Mesothelial cell of epicardium (in vitro differentiated cells): ENCODE data around the gene ARFGEF3. TPM values are rescaled to one million over a fixed set of nuclear protein-coding genes. Genes with fewer than 3 reads are reported as not detected.

Source experiments
- DNase-seq, 2 experiments: peaks; one replicate each; pipeline ENCODE4 v3.0.0; 2021; ENCODE audit warnings: low spot score in 2 of 2; ENCODE audit not compliant: unreplicated experiment in 2 of 2
- H3K27ac Mint-ChIP-seq: 2 replicates; pipeline ENCODE4 v1.8.0; 2021; ENCODE audit warnings: mixed read lengths
- H3K27me3 Mint-ChIP-seq: 2 replicates; pipeline ENCODE4 v1.8.0; 2021; ENCODE audit warnings: low read depth, mixed read lengths
- H3K36me3 Mint-ChIP-seq: 2 replicates; pipeline ENCODE4 v1.8.0; 2021; ENCODE audit warnings: mixed read lengths
- H3K4me1 Mint-ChIP-seq: 2 replicates; pipeline ENCODE4 v1.8.0; 2021; ENCODE audit warnings: mixed read lengths
- H3K4me3 Mint-ChIP-seq: 2 replicates; pipeline ENCODE4 v1.8.0; 2021; ENCODE audit warnings: mild to moderate bottlenecking, moderate library complexity, mixed read lengths
- H3K9me3 Mint-ChIP-seq: 2 replicates; pipeline ENCODE4 v1.8.0; 2021; ENCODE audit warnings: mixed read lengths
- CTCF ChIP-seq: fragments of 200-600 bp; sonication (generic); IDR thresholded peaks from one replicate; pipeline ENCODE4 v1.5.0; 2021; ENCODE audit warnings: antibody characterized with exemption; ENCODE audit not compliant: unreplicated experiment
- total RNA-seq: library from RNA; stranded (reverse); gene quantifications from 3 replicates; pipeline ENCODE4 v1.2.1, GENCODE V29; 2021

The ARFGEF3 gene
- total RNA-seq, 1 donor from 2014 or later: 6.1 TPM

- Mint-ChIP-seq H3K9me3 (peaks cover 18% of the 10 kb centered on the region), H3K36me3 (peaks cover 16% of the 10 kb centered on the region), H3K27ac (no peak overlapping the region), H3K27me3 (no peaks in the 10 kb centered on the region), H3K4me3 (no peak overlapping the region), H3K4me1 (no peaks in the 10 kb centered on the region)
- DNase-seq: no peak
- TF ChIP-seq CTCF: no peak
Measured at GRCh38 chr6:138321934-138322333, 160.2 kb downstream of the ARFGEF3 start.

- Mint-ChIP-seq H3K27me3 (no peaks in the 10 kb centered on the region), H3K27ac (no peak overlapping the region), H3K4me1 (no peaks in the 10 kb centered on the region), H3K4me3 (no peak overlapping the region), H3K9me3 (peaks cover 19% of the 10 kb centered on the region), H3K36me3 (peaks cover 23% of the 10 kb centered on the region)
- DNase-seq: no peak
- TF ChIP-seq CTCF: no peak
Measured at GRCh38 chr6:138323821-138324220, 162.1 kb downstream of the ARFGEF3 start.

- H3K27ac Mint-ChIP-seq: no peak overlapping the region
- H3K4me3 Mint-ChIP-seq: no peak overlapping the region
- no peak for TF ChIP-seq CTCF
- no peak for DNase-seq
- peaks cover 8% of the 10 kb centered on the region for H3K9me3 Mint-ChIP-seq
- no peaks in the 10 kb centered on the region for H3K27me3 Mint-ChIP-seq
- peaks cover 15% of the 10 kb centered on the region for H3K36me3 Mint-ChIP-seq
- H3K4me1 Mint-ChIP-seq: peaks cover 2% of the 10 kb centered on the region
Measured at GRCh38 chr6:138328210-138328609, 166.5 kb downstream of the ARFGEF3 start.

GRCh38 chr6:138330763-138331162, 169.0 kb downstream of the ARFGEF3 start:
- Mint-ChIP-seq H3K9me3 (peaks cover 8% of the 10 kb centered on the region), H3K36me3 (peaks cover 22% of the 10 kb centered on the region), H3K4me1 (peaks cover 2% of the 10 kb centered on the region), H3K4me3 (no peak overlapping the region), H3K27me3 (no peaks in the 10 kb centered on the region), H3K27ac (no peak overlapping the region)
- TF ChIP-seq CTCF: no peak
- no peak for DNase-seq

GRCh38 chr6:138331444-138331843, 169.7 kb downstream of the ARFGEF3 start:
- H3K9me3 Mint-ChIP-seq: peaks cover 6% of the 10 kb centered on the region
- no peak for DNase-seq
- H3K4me1 Mint-ChIP-seq: peaks cover 2% of the 10 kb centered on the region
- H3K4me3 Mint-ChIP-seq: no peak overlapping the region
- no peaks in the 10 kb centered on the region for H3K27me3 Mint-ChIP-seq
- no peak for TF ChIP-seq CTCF
- H3K27ac Mint-ChIP-seq: no peak overlapping the region
- H3K36me3 Mint-ChIP-seq: peaks cover 22% of the 10 kb centered on the region

GRCh38 chr6:138331984-138332383, 170.2 kb downstream of the ARFGEF3 start:
- Mint-ChIP-seq H3K4me1 (peaks cover 2% of the 10 kb centered on the region), H3K9me3 (peaks cover under 1% of the 10 kb centered on the region), H3K4me3 (no peak overlapping the region), H3K27me3 (no peaks in the 10 kb centered on the region), H3K36me3 (peaks cover 19% of the 10 kb centered on the region), H3K27ac (no peak overlapping the region)
- DNase-seq: no peak
- TF ChIP-seq CTCF: no peak
